ENCODE results near the gene UBAC1.

GRCh38 chr9:135895202-135895848, 65.8 kb downstream of the UBAC1 start:
- TF ChIP-seq POLR2AphosphoS5 (IDR thresholded peaks at IDR 0.05; ENCODE audit: low read depth, low read length) (no peak), POLR2A (IDR thresholded peaks at IDR 0.05; ENCODE audit: low read depth, low read length) (no peak), TAF1 (IDR thresholded peaks at IDR 0.05; ENCODE audit: borderline replicate concordance, low read depth, low read length) (no peak)

Data from GM12892 (cell line).